ENCODE measurements around the gene NPIPA5. TPM values are rescaled to one million over a fixed set of nuclear protein-coding genes. Genes with fewer than 3 reads are reported as not detected.
"Not testable (repeated sequence)": the region's sequence is repeated elsewhere in the genome, so short reads cannot be mapped to it uniquely, and the experiment has no call there.

Gene NPIPA5
- total RNA-seq, 1 donor from 2014 or later: 0.29 TPM

- peak; percentile 28 for ATAC-seq (ENCODE audit: low read depth)
These were observed 25.4 kb upstream of the NPIPA5 start for GRCh38 chr16:15403392-15403995.

GRCh38 chr16:15401972-15402371 lies 23.9 kb upstream of the NPIPA5 start:
- no peak for ATAC-seq (ENCODE audit: low read depth)
- CTCF ChIA-PET: no interaction called here
- Mint-ChIP-seq H3K27me3 (no peaks in the 10 kb centered on the region), H3K4me3 (no peak overlapping the region), H3K36me3 (ENCODE audit: low read depth) (no peaks in the 10 kb centered on the region), H3K9me3 (no peaks in the 10 kb centered on the region), H3K27ac (no peak overlapping the region), H3K4me1 (peaks cover 16% of the 10 kb centered on the region)
- no peak for TF ChIP-seq CTCF (IDR thresholded peaks at IDR 0.05)
- intact Hi-C loops (cut with micrococcal nuclease): no loop called here
- no peak for DNase-seq
- POLR2A ChIA-PET: no interaction called here

More at GRCh38 chr16:15403392-15403995, 25.4 kb upstream of the NPIPA5 start:
- DNase-seq: no peak
- CTCF ChIA-PET: interaction anchor here (0.6 kb wide), 1 partner anchor 106 kb away, joined by 4 read pairs; no protein-coding TSS in a partner anchor
- peak overlapping the region; percentile 64 for H3K4me3 Mint-ChIP-seq
- H3K27me3 Mint-ChIP-seq: no peaks in the 10 kb centered on the region
- no peaks in the 10 kb centered on the region for H3K36me3 Mint-ChIP-seq (ENCODE audit: low read depth)
- no peak for TF ChIP-seq CTCF (IDR thresholded peaks at IDR 0.05)
- POLR2A ChIA-PET: interaction anchor here (0.6 to 1.3 kb wide), 3 partner anchors 239 to 915 kb away, joined by 3 to 7 read pairs (median 4); partner anchors contain the start of gene MARF1
- H3K9me3 Mint-ChIP-seq: no peaks in the 10 kb centered on the region
- H3K27ac Mint-ChIP-seq: no peak overlapping the region
- H3K4me1 Mint-ChIP-seq: peaks cover 16% of the 10 kb centered on the region
- intact Hi-C loops (cut with micrococcal nuclease): no loop called here

GRCh38 chr16:15400314-15400713 lies 22.2 kb upstream of the NPIPA5 start:
- H3K4me3 Mint-ChIP-seq; intact Hi-C loops (cut with micrococcal nuclease); H3K36me3 Mint-ChIP-seq (ENCODE audit: low read depth); ATAC-seq (ENCODE audit: low read depth); CTCF ChIA-PET; H3K9me3 Mint-ChIP-seq; H3K27ac Mint-ChIP-seq; H3K27me3 Mint-ChIP-seq; DNase-seq; POLR2A ChIA-PET: not testable (repeated sequence)
- peaks cover 20% of the 10 kb centered on the region for H3K4me1 Mint-ChIP-seq

GRCh38 chr16:15399317-15399716 lies 21.2 kb upstream of the NPIPA5 start:
- DNase-seq (no peak), ATAC-seq (ENCODE audit: low read depth) (no peak)
- Mint-ChIP-seq H3K27ac (no peak overlapping the region), H3K27me3 (peaks cover 7% of the 10 kb centered on the region), H3K4me1 (peaks cover 15% of the 10 kb centered on the region), H3K4me3 (no peak overlapping the region), H3K9me3 (no peaks in the 10 kb centered on the region), H3K36me3 (ENCODE audit: low read depth) (no peaks in the 10 kb centered on the region)
- intact Hi-C loops (cut with micrococcal nuclease): no loop called here
- POLR2A ChIA-PET: no interaction called here
- no peak for TF ChIP-seq CTCF (IDR thresholded peaks at IDR 0.05)
- CTCF ChIA-PET: no interaction called here

- CTCF ChIA-PET: no interaction called here
- Mint-ChIP-seq H3K27ac (no peak overlapping the region), H3K27me3 (peaks cover 7% of the 10 kb centered on the region), H3K4me1 (peaks cover 9% of the 10 kb centered on the region), H3K9me3 (no peaks in the 10 kb centered on the region), H3K4me3 (no peak overlapping the region), H3K36me3 (ENCODE audit: low read depth) (no peaks in the 10 kb centered on the region)
- POLR2A ChIA-PET: no interaction called here
- no peak for ATAC-seq (ENCODE audit: low read depth)
- no peak for TF ChIP-seq CTCF (IDR thresholded peaks at IDR 0.05)
- intact Hi-C loops (cut with micrococcal nuclease): no loop called here
- DNase-seq: no peak
These were observed 20.7 kb upstream of the NPIPA5 start for GRCh38 chr16:15398618-15399316.

Data from activated B cell treated with CpG ODN at 0.5 μM for 24 hours (primary cell).